ENCODE measurements around the gene VPS41.
"Not testable (repeated sequence)": the region's sequence is repeated elsewhere in the genome, so short reads cannot be mapped to it uniquely, and the experiment has no call there.

The VPS41 gene

DNA sequence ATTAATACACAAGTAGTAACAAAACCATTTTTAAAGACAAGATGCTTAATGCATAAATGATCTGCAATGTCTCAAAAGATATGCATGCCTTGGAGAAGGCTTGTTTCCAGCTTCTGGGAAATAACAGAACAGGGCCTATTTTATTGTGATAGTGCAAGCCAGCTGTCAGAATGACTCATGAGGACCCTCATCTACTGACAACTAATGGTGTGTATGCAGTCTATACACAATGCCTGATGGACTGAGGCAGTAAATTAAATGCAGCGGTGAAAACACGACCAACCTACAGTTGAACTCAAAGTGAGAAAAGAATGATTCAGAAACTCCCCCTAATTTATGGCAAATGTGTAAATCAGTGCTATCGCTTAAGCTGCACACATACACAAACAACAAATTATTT is 46.3 kb downstream of the VPS41 start:
- no peaks in the 10 kb centered on the region for H3K79me2 ChIP-seq (ENCODE audit: insufficient read depth, low read depth)
- no peaks in the 10 kb centered on the region for H3K27me3 ChIP-seq (ENCODE audit: insufficient read depth, low read depth)
- H4K20me1 ChIP-seq (ENCODE audit: insufficient read depth), result no peaks in the 10 kb centered on the region
- no peak overlapping the region for H2AFZ ChIP-seq (ENCODE audit: low read depth)
- H3K27ac ChIP-seq, result no peak overlapping the region
- no peak overlapping the region for H3K4me3 ChIP-seq (IDR thresholded peaks at IDR 0.05; ENCODE audit: insufficient read depth, low read depth, low read length)
- H3K9ac ChIP-seq, result no peak overlapping the region
- H3K4me2 ChIP-seq, result no peak overlapping the region
- TF ChIP-seq, protein P1, sequence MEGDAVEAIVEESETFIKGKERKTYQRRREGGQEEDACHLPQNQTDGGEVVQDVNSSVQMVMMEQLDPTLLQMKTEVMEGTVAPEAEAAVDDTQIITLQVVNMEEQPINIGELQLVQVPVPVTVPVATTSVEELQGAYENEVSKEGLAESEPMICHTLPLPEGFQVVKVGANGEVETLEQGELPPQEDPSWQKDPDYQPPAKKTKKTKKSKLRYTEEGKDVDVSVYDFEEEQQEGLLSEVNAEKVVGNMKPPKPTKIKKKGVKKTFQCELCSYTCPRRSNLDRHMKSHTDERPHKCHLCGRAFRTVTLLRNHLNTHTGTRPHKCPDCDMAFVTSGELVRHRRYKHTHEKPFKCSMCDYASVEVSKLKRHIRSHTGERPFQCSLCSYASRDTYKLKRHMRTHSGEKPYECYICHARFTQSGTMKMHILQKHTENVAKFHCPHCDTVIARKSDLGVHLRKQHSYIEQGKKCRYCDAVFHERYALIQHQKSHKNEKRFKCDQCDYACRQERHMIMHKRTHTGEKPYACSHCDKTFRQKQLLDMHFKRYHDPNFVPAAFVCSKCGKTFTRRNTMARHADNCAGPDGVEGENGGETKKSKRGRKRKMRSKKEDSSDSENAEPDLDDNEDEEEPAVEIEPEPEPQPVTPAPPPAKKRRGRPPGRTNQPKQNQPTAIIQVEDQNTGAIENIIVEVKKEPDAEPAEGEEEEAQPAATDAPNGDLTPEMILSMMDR (conservative IDR thresholded peaks at IDR 0.05; ENCODE audit: low read depth, low read length), result no peak
- H3K36me3 ChIP-seq (ENCODE audit: insufficient read depth), result no peaks in the 10 kb centered on the region
- no peaks in the 10 kb centered on the region for H3K4me1 ChIP-seq (ENCODE audit: low read depth, poor library complexity, severe bottlenecking)

DNA sequence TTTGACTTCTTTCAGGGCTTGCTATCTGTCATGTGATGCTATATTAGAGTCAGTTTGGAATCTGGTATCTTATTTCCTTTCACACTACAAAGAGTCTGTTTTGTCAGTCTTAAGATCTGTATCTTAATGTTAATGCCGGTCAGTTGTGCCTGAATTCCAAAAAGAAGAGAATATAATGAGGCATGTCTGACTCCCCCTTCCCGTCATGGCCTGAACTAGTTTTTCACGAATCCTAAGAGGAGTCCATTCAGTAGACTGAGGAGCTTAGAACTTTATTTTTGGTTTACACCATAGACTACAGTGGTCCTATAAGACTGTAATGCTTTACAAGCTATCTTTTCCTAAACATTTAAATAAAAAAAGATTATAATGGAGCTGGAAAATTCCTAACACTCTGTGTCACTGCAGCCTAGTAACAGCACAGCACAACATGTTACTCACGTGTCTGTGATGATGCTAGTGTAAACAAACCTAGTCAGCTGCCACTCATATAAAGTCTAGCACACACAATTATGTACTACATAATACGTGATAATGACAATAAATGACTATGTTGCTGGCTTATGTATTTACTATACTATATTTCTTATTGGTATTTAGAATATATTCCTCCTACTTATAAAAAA is 50.6 kb downstream of the VPS41 start:
- no peaks in the 10 kb centered on the region for H3K27me3 ChIP-seq (ENCODE audit: insufficient read depth, low read depth)
- H3K27ac ChIP-seq, result no peak overlapping the region
- H3K4me2 ChIP-seq, result no peak overlapping the region
- no peaks in the 10 kb centered on the region for H3K36me3 ChIP-seq (ENCODE audit: insufficient read depth)
- no peaks in the 10 kb centered on the region for H3K4me1 ChIP-seq (ENCODE audit: low read depth, poor library complexity, severe bottlenecking)
- H3K79me2 ChIP-seq (ENCODE audit: insufficient read depth, low read depth), result no peaks in the 10 kb centered on the region
- H3K9ac ChIP-seq, result no peak overlapping the region
- TF ChIP-seq, protein P1 (conservative IDR thresholded peaks at IDR 0.05; ENCODE audit: low read depth, low read length), result no peak
- H3K4me3 ChIP-seq (IDR thresholded peaks at IDR 0.05; ENCODE audit: insufficient read depth, low read depth, low read length), result no peak overlapping the region
- no peak overlapping the region for H2AFZ ChIP-seq (ENCODE audit: low read depth)
- H4K20me1 ChIP-seq (ENCODE audit: insufficient read depth), result no peaks in the 10 kb centered on the region

DNA sequence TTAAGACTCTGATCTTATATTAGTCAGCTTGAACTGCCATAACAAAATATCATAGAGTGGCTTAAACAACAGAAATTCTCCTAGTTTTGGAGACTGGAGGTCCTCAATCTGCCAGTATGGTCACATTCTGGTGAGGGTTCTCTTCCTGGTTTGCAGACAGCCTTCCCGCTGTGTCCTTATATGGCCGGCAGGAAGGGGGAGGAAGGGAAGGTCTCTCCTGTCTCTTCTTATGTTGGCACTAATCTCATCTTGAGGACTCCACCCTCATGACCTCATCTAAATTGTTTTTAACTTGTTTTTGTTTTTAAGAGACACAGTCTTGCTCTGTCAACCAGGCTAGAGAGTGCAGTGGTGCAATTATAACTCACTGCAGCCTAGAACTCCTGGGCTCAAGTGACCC is 53.1 kb downstream of the VPS41 start:
- no peaks in the 10 kb centered on the region for H3K27me3 ChIP-seq (ENCODE audit: insufficient read depth, low read depth)
- no peak overlapping the region for H3K27ac ChIP-seq
- no peaks in the 10 kb centered on the region for H4K20me1 ChIP-seq (ENCODE audit: insufficient read depth)
- H3K36me3 ChIP-seq (ENCODE audit: insufficient read depth), result no peaks in the 10 kb centered on the region
- TF ChIP-seq, protein P1 (conservative IDR thresholded peaks at IDR 0.05; ENCODE audit: low read depth, low read length), result no peak
- no peak overlapping the region for H2AFZ ChIP-seq (ENCODE audit: low read depth)
- no peak overlapping the region for H3K4me3 ChIP-seq (IDR thresholded peaks at IDR 0.05; ENCODE audit: insufficient read depth, low read depth, low read length)
- H3K4me1 ChIP-seq (ENCODE audit: low read depth, poor library complexity, severe bottlenecking), result no peaks in the 10 kb centered on the region
- H3K9ac ChIP-seq, result no peak overlapping the region
- no peak overlapping the region for H3K4me2 ChIP-seq
- no peaks in the 10 kb centered on the region for H3K79me2 ChIP-seq (ENCODE audit: insufficient read depth, low read depth)

DNA sequence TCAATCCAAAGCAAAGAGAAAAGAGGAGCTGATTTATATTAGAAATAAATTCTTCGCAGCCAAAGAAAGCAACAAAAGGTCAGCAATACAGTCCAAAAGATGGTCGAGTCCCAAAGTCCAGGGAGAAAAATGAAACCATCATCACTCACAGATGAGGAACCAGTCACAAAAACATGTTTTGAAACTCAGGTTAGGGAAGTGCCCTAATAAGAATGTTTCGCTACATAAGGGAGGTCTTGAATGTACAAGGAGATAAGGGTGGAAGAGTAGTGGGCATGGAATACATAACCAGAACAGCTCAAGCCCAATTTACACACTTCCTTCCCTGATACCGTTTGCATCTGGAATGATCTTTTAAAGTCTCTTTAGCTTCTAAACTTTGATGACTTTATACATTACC is 53.6 kb downstream of the VPS41 start:
- H3K4me3 ChIP-seq (IDR thresholded peaks at IDR 0.05; ENCODE audit: insufficient read depth, low read depth, low read length), result no peak overlapping the region
- H3K4me1 ChIP-seq (ENCODE audit: low read depth, poor library complexity, severe bottlenecking), result no peaks in the 10 kb centered on the region
- H2AFZ ChIP-seq (ENCODE audit: low read depth), result no peak overlapping the region
- TF ChIP-seq, protein P1 (conservative IDR thresholded peaks at IDR 0.05; ENCODE audit: low read depth, low read length), result no peak
- H3K27ac ChIP-seq, result no peak overlapping the region
- H3K9ac ChIP-seq, result no peak overlapping the region
- H3K36me3 ChIP-seq (ENCODE audit: insufficient read depth), result no peaks in the 10 kb centered on the region
- H3K79me2 ChIP-seq (ENCODE audit: insufficient read depth, low read depth), result no peaks in the 10 kb centered on the region
- no peak overlapping the region for H3K4me2 ChIP-seq
- H4K20me1 ChIP-seq (ENCODE audit: insufficient read depth), result no peaks in the 10 kb centered on the region
- no peaks in the 10 kb centered on the region for H3K27me3 ChIP-seq (ENCODE audit: insufficient read depth, low read depth)

DNA sequence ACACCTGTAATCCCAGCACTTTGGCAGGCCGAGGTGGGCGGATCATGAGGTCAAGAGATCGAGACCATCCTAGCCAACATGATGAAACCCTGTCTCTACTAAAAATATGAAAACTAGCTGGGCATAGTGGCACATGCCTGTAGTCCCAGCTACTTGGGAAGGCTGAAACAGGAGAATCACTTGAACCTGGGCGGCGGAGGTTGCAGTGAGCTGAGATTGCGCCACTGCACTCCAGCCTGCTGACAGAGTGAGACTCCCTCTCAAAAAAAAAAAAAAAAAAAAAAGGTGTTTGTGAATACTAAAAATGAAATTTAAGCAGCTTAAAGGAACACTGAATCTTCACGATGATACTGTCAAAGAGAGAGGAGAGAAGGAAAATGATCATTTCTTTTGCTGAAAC is 54.0 kb downstream of the VPS41 start:
- not testable (repeated sequence) for H3K36me3 ChIP-seq (ENCODE audit: insufficient read depth); H3K9ac ChIP-seq; H4K20me1 ChIP-seq (ENCODE audit: insufficient read depth); H3K4me3 ChIP-seq (IDR thresholded peaks at IDR 0.05; ENCODE audit: insufficient read depth, low read depth, low read length); H3K4me1 ChIP-seq (ENCODE audit: low read depth, poor library complexity, severe bottlenecking); H3K27me3 ChIP-seq (ENCODE audit: insufficient read depth, low read depth); H3K4me2 ChIP-seq; H2AFZ ChIP-seq (ENCODE audit: low read depth); H3K79me2 ChIP-seq (ENCODE audit: insufficient read depth, low read depth); H3K27ac ChIP-seq
